ENCODE data around the gene TEAD4.
A peak's percentile ranks its signal among the peaks of the same experiment; 100 is the strongest.
"Not testable (repeated sequence)": the region's sequence is repeated elsewhere in the genome, so short reads cannot be mapped to it uniquely, and the experiment has no call there.

TEAD4 gene

DNA sequence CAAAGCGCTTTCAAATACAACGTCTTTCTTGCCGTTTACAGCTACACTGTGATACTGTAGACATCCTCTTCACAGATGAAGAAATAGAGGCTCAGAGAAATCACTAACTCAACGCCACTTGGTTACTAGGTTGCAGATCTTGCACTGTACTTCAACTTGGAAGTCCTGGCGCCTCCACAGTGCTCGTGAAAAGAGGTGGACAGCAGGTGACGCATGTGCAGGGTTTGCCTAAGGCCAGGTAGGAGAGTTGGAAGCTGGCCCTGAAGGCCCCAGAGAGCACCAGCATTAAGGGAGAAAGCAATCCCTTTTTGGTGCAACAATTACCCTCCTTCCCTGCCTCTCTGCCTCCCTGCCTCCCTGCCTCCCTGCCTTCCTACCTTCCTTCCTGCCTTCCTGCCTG lies 95.2 kb downstream of the TEAD4 start:
- no peak for DNase-seq

DNA sequence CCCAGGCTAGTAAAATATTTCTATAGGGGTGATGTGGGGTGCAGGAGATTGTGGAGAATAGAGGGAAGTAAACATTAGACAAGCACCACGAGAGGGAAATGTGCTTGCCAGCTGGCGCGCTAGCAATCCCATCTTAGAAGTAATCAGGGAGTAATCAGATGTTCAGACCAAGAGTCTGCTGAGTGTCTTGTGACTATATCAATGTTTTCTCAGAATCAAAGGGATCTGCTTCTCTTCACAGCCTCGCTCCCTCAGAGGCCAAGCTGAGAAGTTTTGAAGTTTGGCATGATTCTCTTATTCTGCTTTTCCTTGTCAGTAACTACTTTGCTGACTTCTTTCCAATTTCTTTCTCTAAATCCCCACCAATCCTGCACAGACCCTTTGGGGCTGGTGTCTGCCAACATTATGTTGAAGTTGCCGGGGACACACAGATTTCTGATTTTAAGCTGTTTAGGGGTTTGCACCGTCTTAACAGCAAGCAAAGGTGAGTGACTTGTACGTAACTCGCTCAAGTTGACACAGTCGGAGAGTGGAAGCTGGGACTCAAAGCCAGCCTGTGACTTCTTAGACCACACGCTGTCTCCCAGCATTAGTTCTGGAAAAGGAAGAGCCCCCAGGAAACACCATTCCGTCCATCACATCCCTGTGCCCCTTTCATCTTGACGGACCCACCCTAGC lies 96.0 kb downstream of the TEAD4 start:
- DNase-seq: no peak

DNA sequence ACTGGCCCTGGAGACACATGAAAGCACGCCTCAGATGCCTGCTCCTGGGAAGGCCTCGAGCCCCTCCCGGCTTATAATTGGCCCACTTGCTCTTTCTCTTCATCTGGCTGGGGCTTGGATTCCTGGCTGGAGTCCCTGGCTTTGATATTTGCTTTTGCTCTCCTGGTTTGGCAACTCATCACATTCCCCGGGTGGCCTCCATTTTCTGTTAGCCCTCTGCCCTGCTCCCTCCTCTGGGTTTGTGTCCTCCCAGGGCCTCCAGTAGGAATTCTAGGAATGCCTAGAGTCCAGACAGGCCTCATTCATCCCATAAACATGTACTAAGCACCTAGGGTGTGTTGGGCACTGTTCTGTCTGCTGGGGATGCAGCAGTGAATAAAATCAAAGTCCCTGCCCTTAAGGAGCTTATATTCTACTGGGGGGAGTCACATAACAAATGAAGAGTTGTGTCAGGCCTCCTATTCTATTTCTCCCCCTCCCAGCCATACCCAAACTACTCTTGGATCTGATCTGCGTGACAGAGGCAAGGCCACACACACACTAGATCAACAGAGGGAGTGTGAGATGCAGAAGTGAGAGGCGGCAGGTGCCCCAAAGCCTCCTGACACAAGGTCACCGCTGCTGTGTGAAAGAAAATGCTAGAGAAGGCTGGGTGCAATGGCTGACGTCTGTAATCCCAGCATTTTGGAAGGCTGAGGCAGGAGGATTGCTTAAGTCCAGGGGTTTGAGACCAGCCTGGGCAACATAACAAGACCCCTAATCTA lies 96.7 kb downstream of the TEAD4 start:
- no peak for DNase-seq

DNA sequence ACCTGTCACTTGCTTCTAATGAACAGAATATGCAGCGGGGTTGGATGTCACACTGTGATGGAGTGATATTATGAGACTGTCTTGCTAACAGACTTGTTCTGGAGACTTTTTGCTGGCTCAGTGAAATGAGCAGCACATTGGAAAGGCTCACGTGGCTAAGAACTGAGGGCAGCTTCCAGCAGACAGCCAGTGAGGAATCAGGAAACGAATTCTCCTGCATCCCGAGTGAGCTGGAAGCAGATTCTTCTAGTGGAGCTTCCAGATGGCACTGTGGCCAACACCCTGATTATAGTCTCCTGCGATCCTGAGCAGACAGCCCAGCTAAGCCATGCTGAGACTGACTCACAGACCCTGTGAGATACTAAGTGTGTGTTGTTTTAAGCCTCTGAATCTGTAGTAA lies 101.9 kb downstream of the TEAD4 start:
- DNase-seq: no peak

DNA sequence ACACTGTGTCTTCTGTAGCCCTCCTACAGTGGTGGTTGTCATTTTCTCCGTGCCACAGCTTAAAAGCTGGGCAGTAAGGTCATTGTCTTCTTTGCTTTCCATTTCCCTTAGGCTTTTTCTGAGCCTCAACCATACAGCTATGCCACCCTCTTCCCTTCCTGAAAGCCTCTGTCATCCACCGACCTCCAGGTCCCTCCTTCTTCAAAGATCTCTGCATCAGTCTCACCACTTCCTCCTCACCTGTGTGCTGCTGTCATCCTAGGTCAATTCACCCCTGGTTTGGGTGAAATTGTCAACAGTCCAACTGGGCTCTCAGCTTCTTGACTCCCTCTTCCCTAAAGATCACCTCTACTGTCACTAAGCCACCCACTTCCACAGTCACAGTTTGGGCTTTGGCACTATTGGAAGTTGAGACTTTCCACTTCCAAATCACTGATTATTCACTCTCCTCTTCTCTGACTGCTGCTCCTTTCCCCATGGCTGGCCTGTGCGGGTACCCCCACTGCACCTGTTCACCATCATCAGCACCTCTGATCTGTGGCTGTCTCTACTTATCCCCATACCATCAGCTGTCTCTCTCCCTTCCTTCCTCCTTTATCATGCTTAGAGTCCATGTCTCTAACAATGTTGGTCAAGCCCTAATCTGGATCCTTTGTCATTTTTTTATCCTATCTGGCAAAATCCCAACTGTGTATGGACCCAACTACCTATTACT lies 102.5 kb downstream of the TEAD4 start:
- DNase-seq: no peak

DNA sequence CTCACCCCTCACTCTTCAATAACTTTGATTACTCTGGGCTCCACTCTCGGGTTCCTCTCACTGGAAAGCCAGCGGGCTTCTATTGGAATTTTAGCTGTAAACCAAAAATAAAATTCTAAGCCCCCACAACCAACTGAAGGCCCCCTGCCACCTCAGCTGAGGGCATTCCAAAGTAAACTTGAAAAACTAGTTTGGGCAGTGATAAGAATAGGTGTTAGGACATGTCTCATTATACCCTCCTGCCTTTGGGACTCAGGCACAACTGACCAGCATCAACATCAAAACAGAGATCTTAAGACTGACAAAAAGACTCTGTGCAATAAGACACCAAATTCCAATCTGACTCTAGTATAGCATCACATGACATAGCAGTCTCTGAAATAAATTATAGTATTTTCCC lies 106.1 kb downstream of the TEAD4 start:
- DNase-seq: no peak

DNA sequence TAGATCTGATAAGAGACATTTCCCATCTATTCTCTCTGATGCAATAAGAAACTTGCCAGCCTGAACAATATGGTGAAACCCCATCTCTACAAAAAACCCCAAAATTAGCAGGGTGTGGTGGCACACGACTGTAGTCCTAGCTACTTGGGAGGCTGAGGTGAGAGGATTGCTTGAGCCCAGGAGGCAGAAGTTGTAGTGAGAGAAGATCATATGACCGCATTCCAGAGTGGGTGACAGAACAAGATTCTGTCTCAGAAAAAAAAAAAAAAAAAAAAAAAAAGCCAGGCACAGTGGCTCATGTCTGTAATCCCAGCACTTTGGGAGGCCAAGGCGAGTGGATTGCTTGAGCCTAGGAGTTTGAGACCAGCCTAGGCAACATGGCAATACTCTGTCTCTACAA lies 106.6 kb downstream of the TEAD4 start:
- not testable (repeated sequence) for DNase-seq

DNA sequence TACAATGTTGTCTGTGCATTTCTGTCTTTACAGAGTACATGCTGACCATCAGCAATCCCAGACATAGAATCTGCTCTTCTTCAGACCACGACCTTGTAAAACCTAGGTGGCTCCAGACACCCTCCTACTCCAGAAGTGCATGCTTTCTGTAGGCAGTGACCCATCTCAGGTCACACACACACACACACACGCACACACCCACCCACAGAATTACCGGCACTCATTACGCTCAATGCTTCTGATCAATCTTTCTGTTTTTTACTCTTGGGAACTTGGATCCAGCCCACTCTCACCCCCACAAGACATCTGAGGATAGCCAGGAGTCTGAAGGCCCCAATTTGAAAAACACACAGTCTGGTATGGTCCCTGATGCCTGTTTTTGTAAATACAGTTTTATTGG lies 110.5 kb downstream of the TEAD4 start:
- DNase-seq: no peak

DNA sequence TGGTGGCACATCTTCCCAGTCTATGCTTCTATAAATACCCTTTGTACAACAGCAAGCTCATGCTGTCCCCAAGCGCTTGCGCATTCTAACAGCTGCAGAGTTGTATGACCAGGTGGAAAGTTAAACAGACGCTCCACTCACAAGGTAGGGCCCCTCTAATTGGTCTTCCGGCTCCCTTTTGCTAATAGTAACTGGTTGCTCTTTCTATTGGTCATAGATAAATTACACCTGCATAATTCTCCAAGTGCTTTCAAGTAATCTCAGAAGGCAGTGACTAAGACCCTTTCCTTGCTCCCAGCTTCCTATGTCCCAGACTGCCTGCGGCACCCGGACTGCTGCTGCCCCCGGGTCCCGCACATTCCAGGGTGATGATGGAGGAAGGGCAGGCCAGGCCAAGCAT lies 111.9 kb downstream of the TEAD4 start:
- DNase-seq: no peak

DNA sequence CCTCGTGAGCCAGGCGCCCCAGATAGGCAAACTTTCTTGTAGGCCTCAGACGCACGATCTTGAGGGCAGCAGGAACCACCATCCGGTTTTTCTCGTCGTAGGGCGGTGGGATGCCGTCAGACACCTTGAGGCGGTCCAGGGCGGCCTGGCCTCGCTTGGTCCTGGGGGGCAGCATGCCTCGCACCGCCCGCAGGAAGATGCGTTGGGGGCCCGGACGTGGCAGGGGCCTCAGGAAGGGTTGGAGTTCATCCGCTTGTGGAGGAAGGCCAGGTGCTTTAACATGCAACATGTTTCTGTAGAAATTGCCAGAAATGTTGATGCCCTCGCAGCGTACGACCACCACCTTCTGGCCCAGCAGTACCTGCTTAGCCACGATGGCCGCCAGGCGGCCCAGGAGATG lies 112.5 kb downstream of the TEAD4 start:
- no peak for DNase-seq

DNA sequence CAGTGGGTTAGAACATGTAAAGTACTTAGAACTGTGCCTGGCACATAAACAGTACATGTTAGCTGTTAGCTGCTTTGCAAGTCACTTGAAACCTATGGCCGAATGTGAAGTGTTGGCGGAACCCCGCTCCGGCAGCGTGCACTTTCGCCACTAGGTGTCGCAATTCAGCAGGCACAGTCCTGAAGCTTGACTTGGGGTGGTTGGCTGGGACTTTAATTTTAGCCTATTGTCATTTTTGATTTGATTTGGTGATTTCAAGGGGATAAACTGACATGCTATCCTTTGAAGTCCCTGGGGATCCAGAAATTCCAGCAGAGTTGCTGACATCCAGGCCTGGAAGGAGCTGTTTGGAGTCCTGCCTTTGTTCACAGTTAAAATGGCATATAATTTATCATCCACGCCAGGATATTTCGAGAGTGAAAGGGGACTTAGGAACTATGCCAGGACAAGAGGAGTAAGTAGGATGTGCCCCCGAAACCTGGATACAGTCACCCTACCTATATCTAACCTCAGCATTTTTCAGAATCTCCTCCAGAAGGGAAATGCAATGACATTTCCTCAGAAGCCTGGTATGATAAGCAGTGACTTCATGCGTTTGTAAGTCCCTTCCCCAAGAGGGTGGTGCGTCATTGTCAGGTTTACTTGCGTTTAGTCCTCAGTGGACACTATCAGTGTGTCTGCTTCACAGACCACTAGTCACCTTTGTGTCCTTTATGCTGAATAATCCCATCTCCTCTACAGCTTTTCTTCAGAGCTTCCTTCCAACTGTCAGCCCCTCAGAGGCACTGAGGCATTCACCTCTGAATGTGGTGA lies 114.4 kb downstream of the TEAD4 start:
- peak; percentile 78 for DNase-seq

DNA sequence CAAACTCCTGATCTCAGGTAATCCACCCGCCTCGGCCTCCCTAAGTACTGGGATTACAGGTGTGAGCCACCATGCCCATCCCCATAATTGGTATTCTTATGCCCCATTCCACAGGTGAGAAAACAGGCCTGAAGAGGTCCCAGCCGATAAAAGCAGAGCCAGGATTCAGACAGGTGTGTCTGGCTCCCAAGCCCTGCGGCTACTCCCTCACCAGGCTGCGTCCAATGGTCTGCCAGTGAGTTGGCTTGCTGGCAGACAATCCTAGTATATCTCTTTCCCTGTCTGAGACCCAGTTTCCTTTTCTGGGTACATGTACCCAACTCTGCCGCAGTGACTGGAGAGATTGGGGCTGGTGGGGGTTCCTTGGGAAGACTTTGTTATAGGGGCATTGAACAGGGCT lies 116.1 kb downstream of the TEAD4 start:
- DNase-seq: no peak

DNA sequence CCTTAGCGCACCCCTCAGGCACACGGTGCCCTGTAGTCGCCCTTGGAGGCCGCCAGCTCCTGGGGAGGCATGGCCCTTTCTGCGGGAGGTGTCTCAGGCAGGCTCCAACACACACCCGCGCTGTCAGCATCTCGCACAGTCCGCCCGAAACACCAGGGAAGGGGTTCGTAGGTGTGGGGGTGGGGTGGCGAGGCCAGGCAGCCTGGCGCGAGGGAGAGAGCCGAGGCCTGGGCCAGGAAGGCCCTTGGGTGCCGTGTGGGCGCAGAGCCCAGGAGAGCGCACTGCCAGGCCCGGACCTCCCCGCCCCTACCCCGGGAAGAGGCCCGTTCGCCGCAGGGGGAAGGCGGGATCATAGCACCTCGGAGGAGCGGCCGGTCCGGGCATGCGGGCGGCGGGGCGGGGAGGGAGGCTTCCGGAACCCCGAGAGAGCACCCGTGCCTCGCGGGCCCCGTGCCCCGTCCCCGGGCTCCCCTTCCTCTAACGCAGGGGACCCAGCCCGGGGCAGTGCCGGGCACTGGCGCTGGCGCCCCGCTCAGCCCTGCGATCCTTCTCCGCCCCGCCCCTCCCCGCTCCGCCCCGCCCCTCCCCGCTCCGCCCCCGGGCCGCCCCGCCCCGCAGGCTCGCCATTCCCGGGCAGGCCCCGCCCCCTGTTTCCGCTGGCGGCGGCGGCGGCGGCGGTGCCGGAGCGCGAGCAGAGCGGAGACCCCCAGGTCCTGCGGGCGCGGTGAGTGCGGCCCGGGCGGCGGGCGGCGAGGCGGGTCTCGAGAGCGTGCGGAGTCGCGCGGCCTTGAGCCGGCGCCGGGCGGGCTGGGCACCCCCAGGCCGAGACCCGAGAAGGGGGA lies 117.8 kb downstream of the TEAD4 start, which contains the start of gene TSPAN9:
Gene TSPAN9, plus strand, starts transcription at position 650 of the 842 bp plus-strand sequence. CDS start 123,815 bp downstream, outside the sequence.
- peak; percentile 51 for DNase-seq

DNA sequence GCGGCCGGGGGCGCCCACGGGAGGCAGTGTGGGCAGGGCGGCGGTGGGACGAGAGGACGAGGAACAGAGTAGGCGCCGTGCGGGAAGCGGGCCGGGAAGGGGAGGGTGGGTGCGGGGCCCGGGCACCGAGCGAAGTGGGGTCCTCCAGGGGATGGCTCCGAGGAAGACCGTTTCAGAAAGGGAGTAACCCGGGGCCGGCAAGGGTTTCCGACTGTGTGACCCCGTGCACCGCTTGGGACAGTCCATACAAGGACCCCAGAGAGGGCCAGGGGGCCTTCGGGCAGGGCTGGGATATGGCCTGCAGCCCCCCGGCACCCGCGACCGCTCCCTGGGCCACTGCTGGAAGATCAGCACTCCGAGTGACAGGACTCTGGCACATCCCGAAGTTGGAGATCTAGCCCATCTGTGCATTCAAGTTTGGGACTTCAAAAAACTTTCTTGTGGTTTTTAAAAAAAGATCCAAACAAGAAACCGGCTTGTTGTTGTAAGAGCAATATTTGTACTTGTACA lies 118.4 kb downstream of the TEAD4 start:
- DNase-seq: no peak

DNA sequence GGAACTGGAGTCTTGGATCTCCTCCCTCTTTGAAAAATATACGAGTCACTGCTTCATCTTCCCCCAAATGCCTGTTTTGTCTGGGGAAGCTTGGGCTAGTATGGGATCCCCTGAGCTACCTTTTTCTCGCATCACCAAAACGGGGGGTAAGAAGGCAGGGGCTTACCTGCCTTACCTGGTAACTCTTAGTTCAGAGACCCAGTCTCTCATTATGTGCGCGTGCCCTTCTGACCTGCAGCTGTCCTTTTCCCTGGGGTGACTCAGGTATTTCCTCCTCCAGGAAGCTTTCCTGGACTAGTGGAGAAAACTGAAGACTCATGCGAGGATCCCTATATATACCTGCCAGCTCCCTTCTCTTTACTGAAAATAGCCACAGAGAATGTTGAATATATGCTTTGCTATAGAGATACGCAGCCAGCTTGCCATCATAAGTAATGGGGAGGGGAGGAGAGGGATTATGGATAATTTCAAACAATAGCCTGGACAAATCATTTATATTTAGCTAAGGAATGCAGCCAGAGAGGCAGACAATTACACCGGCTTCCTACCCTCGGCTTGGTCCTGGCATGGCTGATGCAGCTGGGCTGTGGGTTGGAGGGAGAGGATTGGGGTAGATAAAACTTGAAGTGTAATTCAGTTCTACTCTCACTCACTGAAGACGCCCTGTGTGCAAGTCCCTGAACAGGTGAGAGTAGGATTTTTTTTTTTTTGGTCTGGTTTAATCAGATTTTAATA lies 119.1 kb downstream of the TEAD4 start:
- DNase-seq: no peak

DNA sequence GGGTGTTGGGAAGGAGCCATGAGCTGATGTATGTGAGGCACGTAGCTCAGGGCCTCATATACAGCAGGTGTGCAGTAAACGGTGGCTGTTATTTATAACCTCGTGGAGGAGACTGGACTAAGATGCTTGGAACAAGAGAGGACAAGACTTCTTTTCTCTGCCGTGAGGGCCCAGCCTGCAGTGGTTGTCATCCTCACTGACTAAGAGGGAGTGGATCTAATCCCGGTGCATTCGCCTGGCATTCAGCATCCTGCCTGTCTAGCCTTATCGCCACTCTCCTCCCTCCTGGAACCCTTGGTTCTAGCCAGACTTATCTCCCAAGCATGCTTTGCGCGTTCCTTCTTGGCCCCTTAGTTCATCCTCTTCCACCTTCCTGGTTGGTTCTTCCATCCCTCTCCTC lies 121.9 kb downstream of the TEAD4 start:
- no peak for DNase-seq

DNA sequence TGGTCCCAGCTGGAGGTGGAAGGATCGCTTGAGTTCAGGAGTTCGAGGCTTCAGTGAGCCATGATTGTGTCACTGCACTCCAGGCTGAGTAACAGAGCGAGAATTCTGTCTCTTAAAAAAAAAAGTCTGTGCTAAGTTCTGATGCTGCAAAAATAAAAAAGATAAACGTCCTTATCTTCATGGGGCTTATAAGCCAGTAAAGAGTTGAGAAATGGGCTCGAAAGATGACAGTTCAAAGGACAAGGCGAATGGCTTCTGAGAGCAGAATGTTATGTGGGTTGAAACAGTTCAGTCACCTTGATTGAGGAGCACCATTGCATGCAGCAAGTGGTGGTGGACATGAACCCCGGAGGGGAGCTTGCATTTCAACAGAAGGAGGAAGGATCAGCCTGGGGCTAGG lies 122.7 kb downstream of the TEAD4 start:
- DNase-seq: no peak

DNA sequence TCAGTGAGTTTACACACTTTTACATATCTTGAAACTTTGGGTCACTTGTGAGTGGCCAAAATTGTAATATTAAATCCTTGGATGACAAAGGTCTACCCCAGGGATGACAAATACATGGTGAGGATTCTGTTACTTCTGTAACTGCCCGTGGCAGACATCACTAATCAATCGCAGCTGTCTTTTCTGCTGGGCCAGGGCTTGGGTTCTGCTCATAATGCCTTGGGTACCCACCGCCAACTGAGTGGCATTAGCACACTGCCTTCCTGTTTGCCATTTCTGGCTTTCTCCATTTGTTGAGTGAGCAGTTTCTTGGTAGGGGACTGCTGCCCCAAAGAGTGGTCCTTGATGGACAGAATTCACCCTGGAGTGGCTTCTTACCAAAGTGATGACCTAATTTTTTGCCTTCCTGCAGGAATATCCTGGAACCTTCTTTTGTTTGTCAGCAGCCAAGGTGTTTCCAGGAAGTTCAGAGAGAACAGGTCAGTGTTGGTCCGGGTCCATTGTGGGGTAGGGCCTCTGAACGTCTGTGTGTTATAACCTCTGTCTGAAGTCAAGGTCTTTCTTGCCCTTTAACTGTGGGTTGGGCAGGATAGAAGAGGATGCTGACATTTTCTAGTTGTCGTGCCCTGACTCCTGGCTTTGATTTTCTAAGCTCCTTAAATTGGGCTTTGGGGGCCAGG lies 124.2 kb downstream of the TEAD4 start:
- DNase-seq: no peak

DNA sequence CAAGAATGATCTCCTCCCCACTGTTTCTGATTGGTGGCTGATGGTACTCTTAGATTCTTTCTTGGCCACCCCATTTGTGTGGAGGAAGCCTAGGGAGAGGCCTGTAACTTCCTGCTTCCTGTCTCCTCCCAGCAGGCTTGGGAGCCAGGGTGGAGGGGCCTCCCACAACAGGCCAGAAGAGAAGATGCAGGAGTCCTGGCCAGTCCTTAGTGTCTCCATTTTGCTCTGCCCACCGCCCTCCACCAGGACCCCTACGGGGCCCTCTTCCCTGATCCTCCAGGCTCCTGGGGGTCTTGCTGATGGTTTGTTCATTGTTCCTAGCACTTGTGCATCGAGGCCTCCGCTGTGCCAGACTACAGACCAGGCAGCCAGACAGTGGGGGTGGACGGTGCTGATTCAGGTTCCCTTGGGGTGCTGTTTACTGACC lies 124.7 kb downstream of the TEAD4 start:
- DNase-seq: no peak

DNA sequence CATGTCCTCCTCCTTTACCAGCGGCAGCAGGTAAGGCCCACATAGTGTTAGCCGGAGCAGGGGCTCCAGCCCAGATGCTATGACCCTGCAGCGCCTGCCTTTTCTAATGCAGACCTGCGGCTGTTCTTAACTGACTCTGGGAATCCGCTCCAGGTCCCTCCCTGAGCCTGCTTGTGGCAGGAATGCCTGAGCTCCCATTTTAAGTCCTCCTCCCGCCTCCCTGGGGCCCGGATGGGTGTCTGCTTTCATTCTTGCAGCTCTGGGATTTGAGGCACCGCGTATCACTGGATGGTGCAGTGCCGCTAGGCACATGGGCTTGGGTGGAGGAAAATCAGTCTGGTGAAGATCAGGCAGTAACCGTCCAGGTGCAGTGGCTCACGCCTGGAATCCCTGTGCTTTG lies 125.5 kb downstream of the TEAD4 start:
- no peak for DNase-seq

All from CD4-positive, alpha-beta T cell treated with Interleukin-15 for 1 hour (primary cell).